DOHH2 (cell line): Measurements from ENCODE around the gene EYA2.

Source experiments
- EZH2phosphoT487 ChIP-seq: fragments of 200-600 bp; sonication (generic); IDR thresholded peaks from 2 replicates; pipeline ENCODE4 v1.6.1; 2017; ENCODE audit warnings: borderline replicate concordance, mild to moderate bottlenecking, antibody characterized with exemption, low read length, moderate library complexity, mixed read lengths
- TF ChIP-seq, protein P1 (sequence below): fragments of 200-600 bp; sonication (generic); IDR thresholded peaks from one replicate; pipeline ENCODE4 v1.5.1; 2014; ENCODE audit warnings: antibody characterized with exemption, mild to moderate bottlenecking, low read depth, low read length; ENCODE audit not compliant: poor library complexity, severe bottlenecking

DNA sequence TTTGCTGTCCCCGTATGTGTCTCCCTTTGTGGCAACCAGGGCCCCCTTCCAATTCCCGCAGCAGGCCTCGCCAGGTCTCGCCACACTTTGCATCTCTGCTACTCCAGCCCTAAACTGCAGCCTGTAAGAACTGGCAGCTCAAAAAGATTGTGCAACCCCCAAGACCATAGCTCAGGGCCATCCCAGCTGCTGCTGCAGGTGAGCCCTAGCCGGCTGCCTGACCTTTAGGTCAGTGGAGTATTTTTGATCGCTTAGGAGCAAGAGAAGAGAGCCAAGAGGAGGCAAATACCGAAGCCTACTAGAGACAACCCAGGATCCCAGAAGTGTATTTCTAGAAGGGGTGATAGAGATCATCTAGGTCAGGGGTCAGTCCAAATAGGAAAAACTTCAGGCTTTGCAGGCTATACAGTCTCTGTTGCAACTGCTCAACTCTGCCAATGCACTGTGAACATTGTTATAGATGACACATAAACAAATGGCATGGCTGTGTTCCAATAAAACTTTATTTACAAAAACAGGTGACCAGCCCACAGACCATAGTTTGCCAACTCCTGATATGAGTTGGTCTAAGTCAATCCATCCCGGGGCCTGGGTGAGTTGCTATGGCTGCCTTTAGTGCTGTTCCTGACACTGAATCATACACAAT is 138.4 kb downstream of the EYA2 start:
- TF ChIP-seq, protein P1, sequence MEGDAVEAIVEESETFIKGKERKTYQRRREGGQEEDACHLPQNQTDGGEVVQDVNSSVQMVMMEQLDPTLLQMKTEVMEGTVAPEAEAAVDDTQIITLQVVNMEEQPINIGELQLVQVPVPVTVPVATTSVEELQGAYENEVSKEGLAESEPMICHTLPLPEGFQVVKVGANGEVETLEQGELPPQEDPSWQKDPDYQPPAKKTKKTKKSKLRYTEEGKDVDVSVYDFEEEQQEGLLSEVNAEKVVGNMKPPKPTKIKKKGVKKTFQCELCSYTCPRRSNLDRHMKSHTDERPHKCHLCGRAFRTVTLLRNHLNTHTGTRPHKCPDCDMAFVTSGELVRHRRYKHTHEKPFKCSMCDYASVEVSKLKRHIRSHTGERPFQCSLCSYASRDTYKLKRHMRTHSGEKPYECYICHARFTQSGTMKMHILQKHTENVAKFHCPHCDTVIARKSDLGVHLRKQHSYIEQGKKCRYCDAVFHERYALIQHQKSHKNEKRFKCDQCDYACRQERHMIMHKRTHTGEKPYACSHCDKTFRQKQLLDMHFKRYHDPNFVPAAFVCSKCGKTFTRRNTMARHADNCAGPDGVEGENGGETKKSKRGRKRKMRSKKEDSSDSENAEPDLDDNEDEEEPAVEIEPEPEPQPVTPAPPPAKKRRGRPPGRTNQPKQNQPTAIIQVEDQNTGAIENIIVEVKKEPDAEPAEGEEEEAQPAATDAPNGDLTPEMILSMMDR, result no peak
- no peak for TF ChIP-seq EZH2phosphoT487
